Cardiac muscle cell (in vitro differentiated cells and primary cell): ENCODE results near the gene SSBP3. TPM values are rescaled to one million over a fixed set of nuclear protein-coding genes. Genes with fewer than 3 reads are reported as not detected.

Source experiments
- DNase-seq, 2 donors: peaks; one replicate each; pipeline versions ENCODE4 v3.0.0 to v3.0.0-alpha.2; 2010 to 2017; ENCODE audit warnings: low read depth in 1 of 2, low spot score in 1 of 2
- H3K27ac ChIP-seq: fragments of 200-600 bp; sonication (generic); 2 replicates; pipeline ENCODE4 v1.5.1; 2016
- H3K27me3 ChIP-seq: fragments of 200-600 bp; sonication (generic); 2 replicates; pipeline ENCODE4 v1.6.0; 2016; ENCODE audit warnings: control low read depth
- H3K36me3 ChIP-seq: fragments of 200-600 bp; sonication (generic); 2 replicates; pipeline ENCODE4 v1.5.1; 2016; ENCODE audit warnings: control low read depth
- H3K4me1 ChIP-seq: fragments of 200-600 bp; sonication (generic); 2 replicates; pipeline ENCODE4 v1.8.1; 2017; ENCODE audit warnings: low read depth, mild to moderate bottlenecking, mixed run types
- H3K4me3 ChIP-seq: fragments of 200-600 bp; sonication (generic); 2 replicates; pipeline ENCODE4 v1.5.1; 2016; ENCODE audit warnings: mild to moderate bottlenecking
- H3K9me3 ChIP-seq: fragments of 200-600 bp; sonication (generic); 2 replicates; pipeline ENCODE4 v1.5.1; 2017; ENCODE audit warnings: low read depth, mild to moderate bottlenecking, control low read depth
- CTCF ChIP-seq: IDR thresholded peaks from 2 replicates; pipeline ENCODE4 v1.5.1; 2012; ENCODE audit warnings: low read depth, mild to moderate bottlenecking, low read length
- polyA plus RNA-seq: library from polyadenylated mRNA; unstranded; fragments of >200 nt; fragmentation: Nextera tagmentation; extraction: Ambion mirVana; gene quantifications from 2 replicates; pipeline ENCODE4 v1.2.1, GENCODE V29; 2016
- total RNA-seq: library from RNA; depleted of rRNA; stranded (reverse); fragments of >200 nt; gene quantifications from 2 replicates; pipeline ENCODE4 v1.2.3, GENCODE V29; 2016

The SSBP3 gene
- total and polyA plus RNA-seq, 2 experiments from 2014 or later = 40.2 to 81.0 TPM

DNA sequence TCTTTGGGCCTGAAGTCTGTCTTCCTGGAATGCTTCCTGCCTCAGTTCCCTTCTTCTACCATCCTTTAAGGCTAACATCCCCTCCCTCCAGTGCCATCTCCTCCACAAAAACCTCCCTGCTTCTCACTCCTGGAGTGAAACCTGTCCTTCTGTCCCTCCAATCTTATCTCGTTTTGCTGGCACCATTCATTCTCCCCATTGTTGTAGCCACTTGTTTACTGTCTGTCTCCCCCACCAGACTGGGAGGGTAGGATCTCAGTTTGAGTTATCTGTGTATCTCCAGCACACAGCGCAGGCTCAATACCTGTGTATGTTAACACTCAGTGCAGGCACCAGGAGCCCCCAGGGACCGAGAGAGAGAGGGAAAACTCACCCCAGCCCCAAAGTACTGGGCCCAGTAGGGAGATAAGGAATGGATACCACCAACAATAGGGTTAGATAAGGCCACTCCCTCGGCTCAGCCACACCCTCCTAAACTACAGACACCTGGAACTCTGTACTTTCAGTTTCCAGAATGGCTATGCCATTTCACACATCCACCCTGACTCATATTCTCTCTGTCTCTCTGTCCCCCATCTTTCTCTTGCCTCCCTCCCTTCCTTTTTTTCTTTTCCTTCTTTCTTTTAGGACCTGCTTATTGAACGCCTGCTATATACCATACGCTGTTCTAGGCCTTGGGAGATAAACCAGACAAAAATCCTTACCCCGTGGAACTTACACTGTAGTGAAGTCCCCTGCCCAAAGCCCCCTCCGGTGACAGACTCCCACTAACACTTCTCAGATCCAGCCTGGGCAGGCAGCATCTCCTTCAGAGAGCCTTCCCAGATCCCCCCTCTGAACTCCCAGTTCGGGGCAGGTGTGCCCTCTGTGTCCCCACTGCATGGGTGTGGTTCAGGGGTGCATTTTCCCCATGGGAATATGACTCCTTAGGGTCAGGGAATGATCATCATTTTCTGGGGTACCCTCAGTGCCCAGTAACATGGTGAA, 3.3 kb upstream of the SSBP3 start:
- no peak for DNase-seq
- H3K36me3 ChIP-seq = no peaks in the 10 kb centered on the region
- no peak for TF ChIP-seq CTCF
- H3K9me3 ChIP-seq = no peaks in the 10 kb centered on the region
- no peaks in the 10 kb centered on the region for H3K27me3 ChIP-seq
- peaks cover 18% of the 10 kb centered on the region for H3K4me1 ChIP-seq
- peak overlapping the region; percentile 92 for H3K27ac ChIP-seq
- no peak overlapping the region for H3K4me3 ChIP-seq

- Histone ChIP-seq H3K4me1 (peaks cover 28% of the 10 kb centered on the region), H3K4me3 (no peak overlapping the region), H3K27ac (peak overlapping the region; percentile 92), H3K27me3 (no peaks in the 10 kb centered on the region), H3K36me3 (no peaks in the 10 kb centered on the region), H3K9me3 (no peaks in the 10 kb centered on the region)
- DNase-seq = peak in 1 of 2 donors; percentile 76
- no peak for TF ChIP-seq CTCF
These were observed 2.2 kb upstream of the SSBP3 start for GRCh38 chr1:54408147-54409066.

DNA sequence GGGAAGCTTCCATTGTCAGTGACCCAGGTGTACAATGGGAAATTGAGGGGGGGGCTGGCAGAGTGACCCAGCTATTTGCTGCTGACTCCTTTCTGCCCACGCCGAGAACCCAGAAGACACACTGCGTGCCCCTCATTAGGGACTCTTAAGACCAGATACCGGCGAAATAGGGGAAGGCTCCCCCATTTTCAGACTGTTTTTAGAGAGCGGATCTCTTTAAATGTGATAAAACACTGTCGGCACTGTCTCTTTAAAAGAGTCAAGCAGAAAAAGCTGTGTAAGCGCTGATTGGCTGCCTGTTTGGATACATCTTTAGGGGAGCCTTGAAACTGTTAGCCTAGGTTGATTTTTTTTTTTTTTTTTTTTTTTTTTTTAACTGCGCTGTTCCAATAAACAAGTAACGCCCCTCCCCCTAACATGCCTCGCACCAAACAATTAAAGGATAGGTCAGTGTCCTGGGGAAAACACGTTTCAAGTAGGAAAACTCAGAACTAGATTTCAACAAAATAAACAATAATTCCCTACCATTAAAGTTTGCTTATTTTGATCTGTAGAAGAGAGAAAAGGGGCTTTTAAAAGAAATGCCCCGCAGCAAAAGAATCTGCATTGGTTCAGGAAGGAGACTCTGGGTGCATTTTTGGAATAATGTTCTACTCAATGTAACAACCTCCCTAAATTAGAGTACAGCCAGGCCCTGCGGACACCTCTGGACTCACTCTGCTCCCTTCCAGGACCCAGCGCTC, 1.4 kb upstream of the SSBP3 start:
- peak; percentile 95 to 96 for DNase-seq
- TF ChIP-seq CTCF = no peak
- no peaks in the 10 kb centered on the region for H3K9me3 ChIP-seq
- no peaks in the 10 kb centered on the region for H3K27me3 ChIP-seq
- H3K36me3 ChIP-seq = no peaks in the 10 kb centered on the region
- H3K27ac ChIP-seq = peak overlapping the region; percentile 92
- peak overlapping the region; percentile 97 for H3K4me3 ChIP-seq
- H3K4me1 ChIP-seq = peaks cover 36% of the 10 kb centered on the region

- H3K36me3 ChIP-seq = no peaks in the 10 kb centered on the region
- H3K27ac ChIP-seq = peak overlapping the region; percentile 92
- TF ChIP-seq CTCF = no peak
- DNase-seq = peak in 1 of 2 donors; percentile 53
- peak overlapping the region; percentile 97 for H3K4me3 ChIP-seq
- no peaks in the 10 kb centered on the region for H3K27me3 ChIP-seq
- peaks cover 41% of the 10 kb centered on the region for H3K4me1 ChIP-seq
- no peaks in the 10 kb centered on the region for H3K9me3 ChIP-seq
These were observed 885 bp upstream of the SSBP3 start for GRCh38 chr1:54407154-54407403.

- H3K9me3 ChIP-seq = no peaks in the 10 kb centered on the region
- H3K36me3 ChIP-seq = peaks cover 11% of the 10 kb centered on the region
- H3K4me1 ChIP-seq = peaks cover 45% of the 10 kb centered on the region
- H3K27me3 ChIP-seq = no peaks in the 10 kb centered on the region
- DNase-seq = peak in 1 of 2 donors; percentile 63
- TF ChIP-seq CTCF = no peak
- H3K27ac ChIP-seq = peak overlapping the region; percentile 67
- H3K4me3 ChIP-seq = peak overlapping the region; percentile 85
These were observed 298 bp downstream of the SSBP3 start for GRCh38 chr1:54405898-54406293.
